Measurements from ENCODE around the gene RBM14. TPM values are rescaled to one million over a fixed set of nuclear protein-coding genes. Genes with fewer than 3 reads are reported as not detected.

The RBM14 gene
- total RNA-seq, 1 experiment from 2014 or later, result 160 TPM

GRCh38 chr11:66651016-66651415, 34.6 kb downstream of the RBM14 start:
- no peak overlapping the region for H3K4me3 Mint-ChIP-seq (ENCODE audit: unreplicated experiment)
- intact Hi-C loops (cut with micrococcal nuclease; ENCODE audit: unreplicated experiment), result no loop called here
- Histone ChIP-seq H3K4me1 (no peaks in the 10 kb centered on the region), H3K4me3 (ENCODE audit: low read depth, low read length) (no peak overlapping the region), H3K36me3 (ENCODE audit: control insufficient read depth, insufficient read depth, low read length) (peaks cover 2% of the 10 kb centered on the region; the same call in 1 of the 2 replicates), H3K9me3 (no peaks in the 10 kb centered on the region), H3K27me3 (replicated peaks; ENCODE audit: control insufficient read depth, insufficient read depth, low read length) (no peaks in the 10 kb centered on the region)
- no peak for TF ChIP-seq CTCF (IDR thresholded peaks at IDR 0.05; ENCODE audit: insufficient read depth in 1 of 2, low read depth in 1 of 2, low read length in 1 of 2, severe bottlenecking in 1 of 2, unreplicated experiment in 1 of 2)
- ChIA-PET POLR2A (no interaction called here), CTCF (no interaction called here)
- no peaks in the 10 kb centered on the region for H3K27me3 Mint-ChIP-seq (ENCODE audit: insufficient read depth, unreplicated experiment)
- peaks cover 13% of the 10 kb centered on the region for H3K4me1 Mint-ChIP-seq (ENCODE audit: low read depth, unreplicated experiment)
- peak overlapping the region; percentile 50 for H3K27ac Mint-ChIP-seq (ENCODE audit: unreplicated experiment)
- no peak for DNase-seq
- no peaks in the 10 kb centered on the region for H3K9me3 Mint-ChIP-seq (ENCODE audit: unreplicated experiment)
- BruUV-seq (replicated peaks), result no TSS peak
- H3K36me3 Mint-ChIP-seq (ENCODE audit: insufficient read depth, unreplicated experiment), result peaks cover 100% of the 10 kb centered on the region

- Histone ChIP-seq H3K36me3 (ENCODE audit: control insufficient read depth, insufficient read depth, low read length) (peaks cover 3% of the 10 kb centered on the region), H3K27me3 (replicated peaks; ENCODE audit: control insufficient read depth, insufficient read depth, low read length) (no peaks in the 10 kb centered on the region), H3K9me3 (no peaks in the 10 kb centered on the region), H3K4me1 (no peaks in the 10 kb centered on the region), H3K4me3 (ENCODE audit: low read depth, low read length) (no peak overlapping the region)
- Mint-ChIP-seq H3K36me3 (ENCODE audit: insufficient read depth, unreplicated experiment) (peaks cover 100% of the 10 kb centered on the region), H3K27me3 (ENCODE audit: insufficient read depth, unreplicated experiment) (no peaks in the 10 kb centered on the region), H3K9me3 (ENCODE audit: unreplicated experiment) (no peaks in the 10 kb centered on the region), H3K4me1 (ENCODE audit: low read depth, unreplicated experiment) (peaks cover 9% of the 10 kb centered on the region), H3K27ac (ENCODE audit: unreplicated experiment) (no peak overlapping the region), H3K4me3 (ENCODE audit: unreplicated experiment) (no peak overlapping the region)
- intact Hi-C loops (cut with micrococcal nuclease; ENCODE audit: unreplicated experiment), result no loop called here
- POLR2A ChIA-PET, result interaction anchor here (0.6 to 1.2 kb wide), 2 partner anchors 14 to 36 kb away, joined by 3 to 7 read pairs; partner anchors contain the start of gene RBM14
- no peak for TF ChIP-seq CTCF (IDR thresholded peaks at IDR 0.05; ENCODE audit: insufficient read depth in 1 of 2, low read depth in 1 of 2, low read length in 1 of 2, severe bottlenecking in 1 of 2, unreplicated experiment in 1 of 2)
- CTCF ChIA-PET, result interaction anchor here (0.6 to 0.9 kb wide), 2 partner anchors 15 to 22 kb away, joined by 3 to 5 read pairs; no protein-coding TSS in a partner anchor
- TSS peak; percentile 4 for BruUV-seq (replicated peaks)
- no peak for DNase-seq
Measured at GRCh38 chr11:66652651-66653050, 36.2 kb downstream of the RBM14 start.

DNA sequence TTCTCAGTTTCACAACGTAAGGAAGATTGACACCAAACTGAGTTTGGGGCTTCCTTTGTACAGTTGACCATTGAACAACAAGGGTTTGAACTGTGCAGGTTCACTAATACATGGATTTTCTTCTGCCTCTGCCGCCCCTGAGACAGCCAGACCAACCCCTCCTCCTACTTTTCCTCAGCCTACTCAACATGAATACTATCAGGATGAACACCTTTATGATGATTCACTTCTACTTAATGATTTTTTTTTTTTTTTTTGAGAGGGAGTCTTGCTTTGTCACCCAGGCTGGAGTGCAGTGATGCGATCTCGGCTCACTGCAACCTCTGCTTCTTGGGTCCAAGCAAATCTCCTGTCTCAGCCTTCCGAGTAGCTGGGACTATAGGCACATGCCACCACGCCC, 36.7 kb downstream of the RBM14 start:
- Histone ChIP-seq H3K36me3 (ENCODE audit: control insufficient read depth, insufficient read depth, low read length) (peaks cover 3% of the 10 kb centered on the region), H3K9me3 (no peaks in the 10 kb centered on the region), H3K27me3 (replicated peaks; ENCODE audit: control insufficient read depth, insufficient read depth, low read length) (no peaks in the 10 kb centered on the region), H3K4me3 (ENCODE audit: low read depth, low read length) (no peak overlapping the region), H3K4me1 (no peaks in the 10 kb centered on the region)
- BruUV-seq (replicated peaks), result no TSS peak
- no peak for DNase-seq
- no peak overlapping the region for H3K4me3 Mint-ChIP-seq (ENCODE audit: unreplicated experiment)
- no peaks in the 10 kb centered on the region for H3K9me3 Mint-ChIP-seq (ENCODE audit: unreplicated experiment)
- TF ChIP-seq CTCF (IDR thresholded peaks at IDR 0.05; ENCODE audit: insufficient read depth in 1 of 2, low read depth in 1 of 2, low read length in 1 of 2, severe bottlenecking in 1 of 2, unreplicated experiment in 1 of 2), result no peak
- H3K4me1 Mint-ChIP-seq (ENCODE audit: low read depth, unreplicated experiment), result peaks cover 6% of the 10 kb centered on the region
- H3K27ac Mint-ChIP-seq (ENCODE audit: unreplicated experiment), result no peak overlapping the region
- H3K36me3 Mint-ChIP-seq (ENCODE audit: insufficient read depth, unreplicated experiment), result peaks cover 100% of the 10 kb centered on the region
- CTCF ChIA-PET, result no interaction called here
- POLR2A ChIA-PET, result interaction anchor here (1.2 kb wide), 1 partner anchor 37 kb away, joined by 7 read pairs; the partner anchor contains the start of gene RBM14
- intact Hi-C loops (cut with micrococcal nuclease; ENCODE audit: unreplicated experiment), result no loop called here
- H3K27me3 Mint-ChIP-seq (ENCODE audit: insufficient read depth, unreplicated experiment), result no peaks in the 10 kb centered on the region
